Parietal lobe (tissue), 1 donor: Measurements from ENCODE around the gene RP2. TPM values are rescaled to one million over a fixed set of nuclear protein-coding genes. Genes with fewer than 3 reads are reported as not detected.

Experiments used
- total RNA-seq: library from RNA; depleted of rRNA; stranded (reverse); fragments of >200 nt; gene quantifications from one replicate; pipeline ENCODE4 v1.2.3, GENCODE V29; 2014

RP2 gene
- 14.1 TPM for total RNA-seq

GRCh38 chrX:46836701-46837557 lies at the start of gene RP2:
RP2 (plus strand) TSS chrX:46837043; CDS start chrX:46837101, 58 bp downstream.

DNA sequence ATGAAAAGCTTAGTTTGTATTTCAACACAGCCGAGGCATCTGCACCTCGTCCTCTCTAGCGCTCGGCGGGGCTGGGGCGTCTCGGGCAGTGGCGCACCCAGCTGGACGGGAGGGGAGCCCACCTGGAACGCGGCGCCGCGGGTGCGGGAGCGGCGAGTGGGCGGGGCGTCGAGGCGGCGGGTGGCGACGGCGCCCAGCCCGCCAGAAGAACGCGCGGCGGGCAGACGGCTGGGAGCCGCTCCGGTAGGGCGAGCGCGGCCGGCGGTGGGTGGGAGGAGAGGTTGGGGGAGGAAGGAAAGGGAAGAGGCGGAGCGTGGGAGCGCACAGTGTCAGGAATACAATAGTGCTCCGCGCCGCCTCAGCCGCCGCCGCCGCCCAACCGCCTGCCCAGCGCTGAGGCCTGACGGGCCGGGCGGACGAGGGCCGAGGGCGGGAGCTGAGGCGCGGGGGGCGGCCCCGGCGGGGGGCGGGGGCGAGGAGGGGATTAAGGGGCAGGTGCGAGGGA lies 75.3 kb downstream of the RP2 start, which contains the start of gene JADE3:
TSS of gene JADE3 (plus strand) at position 324 of the 505 bp plus-strand sequence. CDS start 72,474 bp downstream, outside the sequence.

Other genes starting within 250 kb of the RP2 start
- gene SLC9A7, start 77.9 kb upstream of the RP2 start, total RNA-seq = 31.0 TPM
- gene JADE3, start 75.4 kb downstream of the RP2 start, total RNA-seq = 11.0 TPM
- gene RGN, start 241.4 kb downstream of the RP2 start, total RNA-seq = 6.9 TPM